ENCODE results near the gene RBM22.
"Not testable (repeated sequence)": the region's sequence is repeated elsewhere in the genome, so short reads cannot be mapped to it uniquely, and the experiment has no call there.

The RBM22 gene

DNA sequence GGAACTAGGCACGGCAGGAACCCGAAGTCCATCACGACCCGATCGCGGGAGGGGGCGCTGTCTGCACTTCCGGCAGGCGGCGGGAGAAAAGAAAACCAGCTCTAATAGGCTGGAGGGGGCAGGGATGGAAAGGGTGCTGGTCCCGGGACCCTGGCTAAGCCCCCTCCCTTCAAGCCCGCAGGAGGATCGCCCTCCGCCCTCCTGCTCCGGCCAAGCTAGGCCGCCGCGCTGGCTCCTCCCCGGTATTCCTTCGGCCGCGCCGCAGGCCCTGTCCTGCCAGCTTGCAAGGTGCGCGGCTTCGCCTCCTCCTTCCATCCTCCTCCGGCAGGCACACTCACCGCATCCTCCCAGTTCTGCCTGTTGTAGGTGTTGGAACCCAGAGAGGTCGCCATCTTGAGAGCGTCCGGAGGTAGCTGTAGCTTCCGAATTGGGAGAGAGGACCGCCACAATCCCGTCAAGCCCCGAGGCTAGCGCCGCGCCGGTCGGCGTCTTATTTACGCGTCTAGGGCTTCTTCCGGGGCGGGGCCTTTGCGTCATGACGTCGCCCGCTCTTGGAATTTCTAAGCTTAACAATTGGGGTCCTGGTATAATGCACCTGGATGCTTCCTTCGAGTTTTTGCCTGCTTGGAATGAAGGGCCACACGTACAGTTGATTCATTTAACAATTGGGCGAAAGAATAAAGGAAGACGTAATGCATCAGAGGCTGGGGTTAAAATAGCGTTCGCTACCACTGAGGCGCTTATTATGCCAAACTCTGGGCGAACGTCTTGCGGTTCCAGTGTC lies at the start of gene RBM22:
TSS of gene RBM22 (minus strand) at position 469 of the 784 bp plus-strand sequence. CDS start at position 392, 77 bp downstream.
- peak; percentile 70 to 85 for DNase-seq (ENCODE audit: extremely low read depth in 1 of 2, low read depth in 1 of 2)

DNA sequence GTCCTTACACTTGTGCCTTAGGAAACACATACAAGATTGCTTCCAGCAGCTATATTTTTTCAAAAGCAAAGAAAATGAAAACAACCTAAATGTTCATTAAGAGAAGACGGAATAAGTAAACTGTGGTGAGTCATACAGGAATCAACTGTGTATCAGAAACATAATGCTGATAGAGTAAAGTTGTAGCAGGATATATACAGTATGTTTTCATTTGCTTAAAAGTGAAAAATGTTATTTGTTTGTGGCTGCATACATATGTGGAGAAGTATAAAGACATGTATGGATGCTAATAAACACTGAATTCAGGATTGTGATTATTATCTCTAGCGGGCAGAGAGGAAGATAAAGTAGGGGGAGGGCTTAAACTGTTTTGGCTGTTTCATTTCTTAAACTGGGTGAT lies 49.6 kb upstream of the RBM22 start:
- DNase-seq (ENCODE audit: extremely low read depth in 1 of 2, low read depth in 1 of 2): no peak

DNA sequence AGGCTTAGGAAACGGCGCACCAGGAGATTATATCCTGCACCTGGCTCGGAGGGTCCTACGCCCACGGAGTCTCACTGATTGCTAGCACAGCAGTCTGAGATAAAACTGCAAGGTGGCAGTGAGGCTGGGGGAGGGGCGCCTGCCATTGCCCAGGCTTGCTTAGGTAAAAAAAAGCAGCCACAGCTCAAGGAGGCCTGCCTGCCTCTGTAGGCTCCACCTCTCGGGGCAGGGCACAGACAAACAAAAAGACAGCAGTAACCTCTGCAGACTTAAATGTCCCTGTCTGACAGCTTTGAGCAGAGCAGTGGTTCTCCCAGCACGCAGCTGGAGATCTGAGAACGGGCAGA lies 42.3 kb upstream of the RBM22 start:
- not testable (repeated sequence) for DNase-seq (ENCODE audit: extremely low read depth in 1 of 2, low read depth in 1 of 2)

DNA sequence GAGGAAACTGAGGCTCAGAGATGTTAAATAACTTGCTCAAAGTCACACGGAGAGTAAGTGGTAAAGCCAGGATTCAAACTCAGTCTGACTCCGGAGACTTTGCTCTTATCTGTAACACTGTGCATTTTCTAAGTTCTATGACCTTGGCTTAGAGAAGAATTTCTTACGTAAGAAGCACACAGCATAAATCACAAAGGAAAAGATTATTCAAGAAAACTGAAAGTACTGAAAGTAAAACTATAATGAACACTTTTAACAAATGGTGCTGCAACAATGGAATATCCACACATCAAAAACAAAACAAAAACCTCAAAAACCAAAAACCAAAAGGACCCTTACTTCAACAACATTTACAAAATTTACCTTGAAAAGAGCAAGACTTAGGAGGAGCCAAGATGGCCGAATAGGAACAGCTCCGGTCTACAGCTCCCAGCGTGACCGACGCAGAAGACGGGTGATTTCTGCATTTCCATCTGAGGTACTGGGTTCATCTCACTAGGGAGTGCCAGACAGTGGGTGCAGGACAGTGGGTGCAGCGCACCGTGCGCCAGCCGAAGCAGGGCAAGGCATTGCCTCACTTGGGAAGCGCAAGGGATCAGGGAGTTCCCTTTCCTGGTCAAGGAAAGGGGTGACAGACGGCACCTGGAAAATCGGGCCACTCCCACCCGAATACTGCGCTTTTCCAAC lies 41.7 kb upstream of the RBM22 start:
- not testable (repeated sequence) for DNase-seq (ENCODE audit: extremely low read depth in 1 of 2, low read depth in 1 of 2)

DNA sequence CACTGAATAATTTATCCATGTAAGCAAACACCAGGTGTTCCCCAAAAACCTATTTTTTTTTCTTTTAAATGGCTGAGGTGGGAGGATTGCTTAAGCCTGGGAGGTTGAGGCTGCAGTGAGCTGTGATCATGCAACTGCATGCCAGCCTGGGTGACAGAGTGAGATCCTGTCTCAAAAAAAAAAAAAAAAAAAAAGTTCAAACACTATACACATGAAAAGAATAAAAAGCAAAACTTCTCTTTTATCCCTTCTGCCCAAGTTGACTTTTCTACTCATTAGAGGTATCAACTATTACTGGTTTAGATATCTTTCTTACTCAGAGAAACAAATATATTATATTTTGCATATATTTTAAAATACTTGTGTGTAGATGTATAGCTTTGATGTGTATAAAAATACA lies 40.1 kb upstream of the RBM22 start:
- no peak for DNase-seq (ENCODE audit: extremely low read depth in 1 of 2, low read depth in 1 of 2)

DNA sequence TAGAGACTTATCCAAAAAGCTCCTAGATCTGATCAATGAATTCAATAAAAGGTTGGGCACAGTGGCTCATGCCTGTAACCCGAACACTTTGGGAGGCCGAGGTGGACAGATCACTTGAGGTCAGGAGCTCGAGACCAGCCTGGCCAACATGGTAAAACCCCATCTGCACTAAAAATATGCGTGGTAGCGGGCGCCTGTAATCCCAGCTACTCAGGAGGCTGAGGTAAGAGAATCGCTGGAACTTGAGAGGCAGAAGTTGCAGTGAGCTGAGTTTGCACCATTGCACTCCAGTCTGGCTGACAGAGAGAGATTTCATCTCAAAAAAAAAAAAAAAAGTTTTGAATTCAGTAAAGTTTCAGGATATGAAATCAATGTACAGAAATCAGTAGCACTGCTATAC lies 38.0 kb upstream of the RBM22 start:
- no peak for DNase-seq (ENCODE audit: extremely low read depth in 1 of 2, low read depth in 1 of 2)

DNA sequence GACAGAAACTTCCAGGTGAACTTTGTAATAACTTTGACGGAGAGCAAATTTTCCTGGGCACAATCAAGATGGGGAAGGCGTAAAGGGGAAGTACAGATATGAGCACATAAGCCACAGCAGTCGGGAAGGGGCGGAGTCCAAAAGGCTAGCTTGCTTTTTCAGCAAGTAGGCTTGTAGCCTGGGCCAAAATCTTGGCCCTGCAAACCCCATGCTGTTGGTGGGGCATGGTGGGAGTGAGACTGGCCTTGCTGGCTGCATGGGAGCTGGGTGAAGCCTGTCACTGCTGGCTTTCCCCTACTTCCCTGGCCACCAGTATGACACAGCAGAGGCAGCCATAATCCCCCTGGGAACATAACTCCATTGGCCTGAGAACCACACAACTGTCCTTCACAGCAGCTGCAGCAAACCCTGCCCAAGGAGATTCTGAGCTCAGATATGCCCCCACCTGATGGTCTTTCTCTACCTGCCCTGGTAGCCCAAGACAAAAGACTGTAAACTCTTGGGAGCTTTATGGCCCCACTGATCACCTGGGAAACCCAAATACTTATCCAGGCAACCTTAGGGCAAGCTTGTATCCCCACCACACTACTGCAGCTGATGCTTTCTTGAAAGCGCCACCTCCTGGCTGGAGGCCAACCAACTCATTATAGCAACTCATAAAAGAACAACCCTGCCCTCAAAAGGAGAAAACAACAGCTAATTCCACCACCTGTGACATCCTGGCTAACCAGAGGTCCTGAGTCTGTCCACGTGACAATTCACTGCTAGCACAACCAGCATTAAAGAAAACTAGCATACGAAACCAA lies 33.9 kb upstream of the RBM22 start:
- DNase-seq (ENCODE audit: extremely low read depth in 1 of 2, low read depth in 1 of 2): no peak

DNA sequence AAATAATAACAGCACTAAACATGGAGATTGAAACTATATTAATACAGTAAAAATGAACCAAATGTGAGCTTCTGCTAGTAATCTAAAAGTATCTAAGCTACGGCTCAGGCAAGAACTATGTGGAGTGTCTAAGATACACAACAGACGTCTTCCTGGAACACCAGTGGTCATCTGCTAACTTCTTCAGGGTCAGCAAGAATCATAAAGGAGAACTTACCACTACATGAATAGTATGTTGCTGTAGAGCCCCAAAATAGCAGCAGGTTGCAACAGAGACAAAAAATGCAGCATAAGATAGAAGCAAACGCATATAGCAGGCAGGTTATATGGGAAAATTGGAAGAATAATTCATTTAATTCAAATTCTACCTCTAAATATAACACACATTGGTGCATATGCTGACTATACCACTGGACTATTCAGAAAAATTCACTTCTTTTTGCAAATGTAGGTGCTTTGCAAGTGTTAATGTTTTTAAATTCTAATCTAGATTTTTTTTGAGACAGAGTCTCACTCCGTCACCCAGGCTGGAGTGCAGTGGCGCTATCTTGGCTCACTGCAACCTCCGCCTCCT lies 30.9 kb upstream of the RBM22 start:
- DNase-seq (ENCODE audit: extremely low read depth in 1 of 2, low read depth in 1 of 2): no peak

DNA sequence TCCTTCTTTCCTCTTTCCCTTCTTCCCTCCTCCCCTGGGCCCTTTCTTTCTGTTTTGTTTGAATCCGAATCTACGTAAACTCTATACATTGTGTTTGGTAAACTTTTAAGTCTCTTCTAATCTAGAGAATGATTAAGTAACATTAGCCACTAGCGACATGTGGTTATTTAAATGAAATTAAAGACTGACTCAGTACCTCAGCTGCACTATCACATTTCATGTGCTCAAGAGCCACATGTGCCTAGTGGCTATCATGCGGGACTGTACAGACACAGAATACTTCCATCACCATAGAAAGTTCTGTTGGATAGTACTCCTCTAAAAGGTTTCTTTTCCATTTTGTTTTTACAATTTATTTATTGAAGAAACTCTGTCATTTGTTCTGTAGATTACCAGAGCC lies 29.0 kb upstream of the RBM22 start:
- DNase-seq (ENCODE audit: extremely low read depth in 1 of 2, low read depth in 1 of 2): no peak

DNA sequence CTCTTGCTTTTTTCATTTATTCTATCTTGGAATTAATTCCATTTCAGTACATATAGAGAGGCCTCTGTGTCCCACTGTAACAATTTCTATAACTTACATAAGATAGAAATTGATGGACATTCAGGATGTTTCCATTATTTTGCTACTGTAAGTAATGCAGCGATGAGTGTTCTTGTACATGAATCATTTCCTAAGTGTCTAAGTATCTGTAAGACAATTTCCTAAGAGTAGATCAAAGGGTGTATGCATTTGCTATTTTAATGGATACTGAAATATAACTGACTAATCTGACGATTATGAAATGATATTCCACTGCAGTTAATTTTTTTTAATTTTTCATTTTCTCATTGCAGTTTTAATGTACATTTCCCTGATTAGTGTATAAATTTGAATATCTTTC lies 23.0 kb upstream of the RBM22 start:
- DNase-seq (ENCODE audit: extremely low read depth in 1 of 2, low read depth in 1 of 2): no peak

DNA sequence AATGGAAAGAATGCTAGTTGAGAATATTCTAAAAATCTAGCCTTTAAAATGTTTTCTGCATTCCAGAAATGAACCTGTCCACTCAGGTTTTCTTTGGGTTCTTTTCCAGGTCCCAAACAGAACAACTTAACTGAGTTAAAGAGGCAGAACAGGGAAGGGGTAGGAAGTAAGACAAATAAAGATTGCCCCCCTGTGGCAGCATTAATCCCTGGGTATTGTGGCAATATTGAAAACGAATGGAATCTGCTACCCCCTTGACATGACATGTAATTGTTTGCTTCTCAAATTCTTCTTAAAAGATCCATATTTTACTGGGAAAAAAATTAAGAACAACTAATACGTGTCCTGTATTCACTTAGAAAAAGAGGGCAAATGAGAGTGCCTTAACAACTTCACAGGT lies 9.3 kb upstream of the RBM22 start:
- DNase-seq (ENCODE audit: extremely low read depth in 1 of 2, low read depth in 1 of 2): no peak

DNA sequence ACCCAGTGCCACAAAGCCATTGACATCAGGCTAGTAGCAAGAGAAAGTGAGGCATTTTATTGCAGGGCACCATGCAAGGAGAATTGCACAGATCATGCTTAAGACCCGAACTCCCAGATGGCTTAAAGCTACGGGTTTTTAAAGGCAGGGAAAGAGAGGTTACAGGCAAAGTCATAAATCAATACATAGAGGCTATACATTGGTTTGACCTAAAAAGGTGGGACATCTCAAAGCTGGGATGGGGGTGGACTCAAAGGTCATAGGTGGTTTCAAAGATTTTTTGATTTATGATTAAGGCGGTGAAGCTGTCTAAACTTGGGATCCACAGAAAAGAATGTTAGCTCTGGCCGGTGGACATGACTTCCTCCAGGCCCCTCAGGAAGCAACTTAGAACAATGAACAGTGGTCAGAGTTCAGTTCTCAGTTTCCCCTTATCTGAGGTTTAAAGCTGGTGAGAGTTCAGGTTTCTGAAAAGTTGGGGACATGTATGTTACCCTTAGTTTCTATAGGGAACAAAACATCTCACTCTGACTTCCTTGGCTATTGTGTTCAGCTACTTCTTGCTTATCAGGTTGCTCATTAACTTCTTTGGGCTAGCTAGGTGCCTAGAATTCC lies 6.0 kb upstream of the RBM22 start:
- no peak for DNase-seq (ENCODE audit: extremely low read depth in 1 of 2, low read depth in 1 of 2)

DNA sequence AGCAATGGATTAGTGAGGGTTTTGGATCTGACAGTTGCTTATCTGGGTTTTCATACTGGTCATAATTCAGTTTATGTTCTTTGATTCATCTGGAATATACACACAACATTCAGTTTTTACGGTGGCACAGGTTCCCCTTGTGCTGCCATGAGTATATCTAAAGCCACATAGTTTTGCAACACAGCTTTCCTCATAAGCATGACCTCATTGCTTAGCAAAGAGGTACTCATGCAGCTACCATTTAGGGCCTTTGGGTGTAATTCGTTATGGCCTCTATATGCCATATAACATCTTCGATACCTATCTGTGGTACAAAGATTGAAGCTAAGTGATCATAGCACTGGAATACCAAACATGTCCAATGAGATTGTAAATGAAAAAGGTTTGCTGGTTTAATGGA lies 2.9 kb upstream of the RBM22 start:
- DNase-seq (ENCODE audit: extremely low read depth in 1 of 2, low read depth in 1 of 2): no peak

DNA sequence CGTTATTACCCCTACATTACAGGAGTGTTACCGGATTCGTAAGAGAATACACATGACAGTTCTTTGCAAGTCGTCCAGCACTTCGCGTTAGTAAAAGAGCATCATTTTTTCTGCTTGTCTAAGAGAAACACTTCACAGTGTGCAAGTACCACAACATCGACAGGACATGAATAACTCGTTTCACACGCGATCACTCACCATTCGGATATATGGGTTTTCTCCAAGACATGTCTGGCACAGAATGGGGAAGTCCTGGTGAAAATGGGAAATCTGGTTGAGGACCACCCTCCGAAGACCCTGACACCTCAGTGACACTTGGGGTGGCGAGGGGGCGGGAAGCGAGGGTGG lies 642 bp downstream of the RBM22 start:
- no peak for DNase-seq (ENCODE audit: extremely low read depth in 1 of 2, low read depth in 1 of 2)

DNA sequence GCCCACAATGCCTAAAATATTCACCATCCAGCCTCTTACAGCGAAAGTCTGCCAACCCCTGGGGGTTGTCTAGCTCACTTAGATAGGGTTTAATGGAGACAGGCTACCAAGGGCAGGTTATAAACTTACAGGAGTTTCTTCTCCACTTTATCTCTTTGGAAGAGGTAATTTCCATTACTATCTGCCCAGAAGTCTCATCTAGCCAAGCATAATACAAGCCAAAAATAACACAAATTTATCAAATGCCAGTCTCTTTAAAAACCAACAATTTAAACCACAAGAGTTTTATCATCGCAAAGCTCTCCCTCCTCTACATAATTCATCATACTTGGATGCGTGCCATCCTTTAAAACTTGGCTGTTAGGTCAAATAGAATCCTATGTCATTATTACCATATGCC lies 6.2 kb downstream of the RBM22 start:
- no peak for DNase-seq (ENCODE audit: extremely low read depth in 1 of 2, low read depth in 1 of 2)

DNA sequence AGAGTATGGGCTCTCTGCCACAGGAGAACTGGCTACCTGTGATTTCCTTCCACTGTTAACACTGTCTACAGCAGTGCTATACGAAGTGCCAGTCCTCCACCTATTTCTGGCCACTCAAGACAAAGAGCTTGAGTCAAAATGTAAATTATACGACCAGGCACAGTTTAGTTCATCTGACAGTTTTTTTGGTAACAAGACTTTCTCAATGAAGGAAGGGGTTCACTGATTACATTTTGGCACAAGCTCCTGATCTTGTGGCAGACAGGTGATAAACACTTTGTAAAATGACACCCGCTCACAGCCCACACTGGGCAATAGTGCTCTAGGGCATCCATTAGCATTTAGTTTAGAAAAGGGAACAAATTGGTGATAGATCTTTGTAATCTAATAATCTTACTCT lies 8.6 kb downstream of the RBM22 start:
- no peak for DNase-seq (ENCODE audit: extremely low read depth in 1 of 2, low read depth in 1 of 2)

DNA sequence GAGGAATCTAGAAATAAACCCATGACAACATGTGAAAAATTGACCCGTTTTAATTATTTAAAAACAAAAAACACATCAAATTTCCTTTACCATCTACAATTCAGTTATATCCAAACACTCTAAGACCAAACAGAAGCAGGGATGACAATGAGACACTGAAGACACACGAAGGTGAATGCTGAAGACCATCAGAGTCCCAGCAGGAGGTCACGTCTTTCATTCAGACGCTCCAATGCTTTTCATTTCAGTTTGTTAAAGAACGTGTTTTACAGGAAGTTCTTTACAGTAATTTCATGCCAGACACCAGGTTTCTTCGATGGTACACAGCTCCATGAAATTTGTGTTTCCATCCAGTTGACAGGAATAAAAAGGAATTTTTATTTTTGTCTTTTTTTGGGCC lies 10.1 kb downstream of the RBM22 start:
- DNase-seq (ENCODE audit: extremely low read depth in 1 of 2, low read depth in 1 of 2): no peak

DNA sequence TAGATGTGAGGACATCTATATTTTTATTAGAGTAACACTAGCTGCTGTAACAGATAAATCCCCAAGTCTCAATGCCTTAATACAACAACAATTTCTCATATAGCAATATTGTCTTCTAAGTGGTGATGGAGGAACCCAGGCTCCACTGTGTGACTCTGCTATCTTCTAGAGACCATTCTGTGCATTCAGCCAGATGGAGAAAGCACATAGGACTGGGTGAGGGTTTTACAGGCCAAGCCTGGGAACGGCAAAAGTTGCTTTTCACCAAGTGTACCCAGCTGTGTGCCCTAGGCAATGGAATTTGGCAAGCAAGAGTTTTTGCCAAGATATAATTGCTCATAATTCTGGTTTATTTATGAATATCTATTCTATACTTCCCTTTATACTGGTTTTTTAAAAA lies 11.7 kb downstream of the RBM22 start:
- DNase-seq (ENCODE audit: extremely low read depth in 1 of 2, low read depth in 1 of 2): no peak

DNA sequence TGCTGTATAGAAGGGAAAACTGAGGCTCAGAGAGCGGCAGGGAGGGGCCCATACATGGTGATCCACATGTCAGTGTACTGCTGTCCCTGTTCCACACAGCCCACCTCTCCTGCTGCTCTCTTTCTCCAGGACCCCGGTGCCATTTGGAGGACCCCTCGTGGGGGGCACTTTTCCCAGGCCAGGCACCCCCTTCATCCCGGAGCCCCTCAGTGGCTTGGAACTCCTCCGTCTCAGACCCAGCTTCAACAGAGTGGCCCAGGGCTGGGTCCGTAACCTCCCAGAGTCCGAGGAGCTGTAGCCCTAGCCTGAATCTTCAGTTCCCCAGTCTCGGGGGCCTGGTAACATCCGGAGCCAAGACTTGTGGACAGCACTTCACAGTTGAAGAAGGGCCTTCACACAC lies 24.3 kb downstream of the RBM22 start:
- no peak for DNase-seq (ENCODE audit: extremely low read depth in 1 of 2, low read depth in 1 of 2)

DNA sequence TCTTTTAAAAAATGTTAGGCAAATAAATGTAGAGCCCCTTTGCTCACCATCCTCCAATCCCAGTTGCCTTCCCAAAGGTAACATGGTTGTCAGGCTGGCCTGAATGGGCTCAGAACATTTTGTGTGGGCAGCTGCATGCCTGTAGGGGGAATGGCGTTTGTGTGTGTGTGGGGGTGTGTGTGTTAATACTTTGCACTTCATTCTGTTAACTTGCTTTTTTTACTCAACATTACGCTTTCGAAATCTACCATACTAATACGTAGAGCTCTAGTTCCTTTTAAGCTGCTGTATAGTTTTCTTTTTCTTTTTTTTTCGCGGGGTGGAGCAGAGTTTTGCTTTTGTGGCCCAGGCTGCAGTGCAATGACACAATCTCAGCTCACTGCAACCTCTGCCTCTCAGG lies 25.8 kb downstream of the RBM22 start:
- no peak for DNase-seq (ENCODE audit: extremely low read depth in 1 of 2, low read depth in 1 of 2)

DNA sequence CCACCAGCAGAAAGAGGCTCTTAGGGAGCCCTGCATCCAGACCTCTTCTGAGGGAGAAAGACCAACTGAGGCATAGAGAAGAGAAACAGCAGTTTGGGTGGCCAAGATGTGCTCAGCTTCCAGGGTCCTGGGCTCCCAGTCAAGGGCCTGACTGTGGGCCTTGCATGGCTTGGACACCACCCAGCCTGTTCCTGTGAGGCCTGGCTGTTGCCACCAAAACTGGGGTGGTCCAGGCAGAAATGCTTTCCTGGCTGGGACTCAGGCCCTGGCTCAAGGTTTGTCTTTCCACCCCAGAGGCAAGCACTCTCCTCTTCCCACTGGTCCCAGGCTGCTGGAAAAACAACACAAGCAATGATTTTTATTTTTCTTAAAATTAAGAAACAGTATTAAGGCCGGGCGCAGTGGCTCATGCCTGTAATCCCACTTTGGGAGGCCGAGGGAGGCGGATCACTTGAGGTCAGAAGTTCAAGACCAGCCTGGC lies 26.5 kb downstream of the RBM22 start:
- no peak for DNase-seq (ENCODE audit: extremely low read depth in 1 of 2, low read depth in 1 of 2)

Data from activated CD8-positive, alpha-beta memory T cell treated with anti-CD3 and anti-CD28 coated beads for 1 hour (primary cell).